ENCODE results near the gene ALAS1.

The ALAS1 gene

DNA sequence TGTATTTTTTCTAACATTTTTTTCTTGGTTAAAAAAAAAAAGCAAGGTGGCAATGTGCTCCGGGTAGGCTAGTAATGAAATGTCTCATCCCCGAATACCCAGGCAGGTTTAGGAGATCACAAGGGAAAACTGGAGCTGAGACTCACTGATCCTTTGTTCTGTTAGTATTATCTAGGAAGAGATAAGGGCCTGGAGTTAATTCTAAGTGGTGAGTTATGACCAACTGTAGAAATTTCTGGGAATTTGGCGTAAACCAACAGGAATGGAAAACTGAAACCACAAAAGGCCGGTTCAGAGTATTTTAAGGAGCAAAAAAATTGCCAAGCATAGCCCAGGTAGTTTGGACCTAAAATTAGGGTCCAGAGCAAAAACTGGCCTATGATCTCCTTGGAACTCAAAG is 60.0 kb downstream of the ALAS1 start:
- no peak for DNase-seq

DNA sequence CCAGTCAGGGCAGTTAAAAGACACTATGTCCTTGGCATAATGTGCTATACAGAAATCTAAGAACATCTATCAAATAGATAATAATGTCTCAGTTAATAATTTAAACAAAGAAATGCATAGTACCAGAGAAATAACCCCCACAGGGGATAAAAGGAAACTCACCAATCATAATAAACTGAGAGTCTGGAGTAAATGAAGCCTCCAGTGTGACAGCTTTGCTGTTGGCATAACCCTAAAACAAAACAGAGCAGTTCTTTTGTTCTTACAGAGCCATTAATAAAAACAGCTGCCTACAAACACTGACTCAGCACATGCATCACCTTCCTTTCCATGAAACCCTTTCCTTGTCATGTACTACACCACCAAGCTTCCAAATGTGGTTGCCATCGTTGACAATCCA is 61.1 kb downstream of the ALAS1 start:
- no peak for DNase-seq

DNA sequence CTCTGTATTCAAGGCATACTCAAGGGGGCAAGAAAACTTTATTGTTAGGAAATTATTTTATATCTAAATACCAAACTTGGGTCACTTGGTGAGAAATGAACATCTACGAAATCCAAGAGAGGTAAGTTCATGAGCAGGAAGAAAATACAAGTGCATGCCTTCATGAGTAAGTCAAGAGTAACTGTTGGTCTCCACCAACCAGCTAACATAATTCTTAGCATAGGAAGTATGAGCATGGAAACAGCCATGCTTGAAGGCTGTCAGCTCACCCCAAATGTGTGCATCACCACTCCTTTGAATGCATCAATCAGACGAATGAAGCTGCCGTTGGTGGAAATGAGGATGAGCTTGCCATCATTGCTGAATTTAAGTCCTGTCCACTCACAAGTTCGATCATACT is 61.5 kb downstream of the ALAS1 start:
- no peak for DNase-seq

DNA sequence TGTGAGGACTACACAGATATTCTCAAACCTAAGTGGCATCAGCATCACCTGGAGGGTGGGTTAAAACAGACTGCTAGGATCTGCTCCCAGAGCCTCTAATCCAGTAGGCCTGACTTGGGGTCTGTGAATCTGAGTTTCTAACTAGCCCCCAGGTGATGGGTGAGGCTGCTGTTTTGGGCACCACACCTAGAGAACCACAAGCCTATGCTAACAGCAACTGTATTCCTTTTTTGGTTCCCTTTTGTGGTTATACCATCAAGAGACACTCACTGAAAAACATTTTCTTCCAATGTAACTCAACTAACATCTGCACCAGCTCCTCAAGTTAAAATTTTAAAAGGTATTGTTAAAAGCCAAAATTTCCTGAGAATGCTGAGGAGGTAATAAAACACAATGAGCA is 64.5 kb downstream of the ALAS1 start:
- DNase-seq: no peak

Measured in fibroblast of upper back skin (primary cell).